NCI-H524 (cell line): ENCODE data around the gene SCN4B.

Experiments
- DNase-seq, 2 experiments: peaks; one replicate each; lab custom pipeline; 2025; lab: John Stamatoyannopoulos, UW

The SCN4B gene

DNA sequence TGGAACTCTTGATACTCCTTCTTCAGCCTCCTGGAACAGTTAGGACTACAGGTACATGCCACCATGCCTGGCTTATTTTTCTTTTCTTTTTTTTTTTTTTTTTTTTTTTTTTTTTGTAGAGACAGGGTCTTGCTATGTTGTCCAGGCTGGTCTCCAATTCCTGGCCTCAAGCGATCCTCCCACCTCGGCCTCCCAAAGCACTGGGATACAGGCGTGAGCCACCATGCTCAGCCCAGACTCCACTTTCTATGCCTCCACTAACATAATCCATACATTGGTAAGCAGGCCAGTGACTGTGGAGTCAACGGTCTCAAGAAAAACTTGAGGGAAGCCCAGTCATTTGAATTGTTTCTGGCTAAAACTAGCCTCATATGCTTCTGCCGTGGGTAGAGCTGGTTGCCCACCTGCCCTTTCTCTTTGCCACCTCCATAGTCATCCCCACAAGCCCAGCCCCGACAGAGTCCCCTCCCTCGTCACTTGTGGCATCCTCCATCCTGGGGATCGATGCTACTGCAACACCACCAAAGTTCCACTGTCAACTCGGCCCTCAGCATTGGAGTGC lies 21.5 kb upstream of the SCN4B start:
- DNase-seq, result no peak

DNA sequence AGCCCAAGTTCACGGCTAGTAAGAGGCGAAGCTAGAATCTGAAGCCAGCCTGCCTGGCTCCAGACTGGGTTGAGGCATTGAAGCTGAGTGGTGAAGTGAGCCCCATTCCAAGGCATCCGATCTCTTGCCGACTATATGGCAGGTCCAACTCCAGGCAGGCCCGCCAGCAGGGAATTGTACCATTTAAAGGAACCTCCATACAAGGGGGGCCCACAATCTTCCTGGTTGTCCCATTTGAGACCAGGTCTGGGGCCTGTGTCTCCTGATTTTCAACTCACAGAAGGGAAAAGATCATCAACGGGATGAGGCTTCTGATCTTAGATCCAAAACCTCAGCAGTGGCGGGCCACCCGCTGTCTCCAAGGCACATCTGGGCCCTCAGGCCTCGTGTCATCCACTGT lies 19.7 kb upstream of the SCN4B start:
- DNase-seq, result no peak

DNA sequence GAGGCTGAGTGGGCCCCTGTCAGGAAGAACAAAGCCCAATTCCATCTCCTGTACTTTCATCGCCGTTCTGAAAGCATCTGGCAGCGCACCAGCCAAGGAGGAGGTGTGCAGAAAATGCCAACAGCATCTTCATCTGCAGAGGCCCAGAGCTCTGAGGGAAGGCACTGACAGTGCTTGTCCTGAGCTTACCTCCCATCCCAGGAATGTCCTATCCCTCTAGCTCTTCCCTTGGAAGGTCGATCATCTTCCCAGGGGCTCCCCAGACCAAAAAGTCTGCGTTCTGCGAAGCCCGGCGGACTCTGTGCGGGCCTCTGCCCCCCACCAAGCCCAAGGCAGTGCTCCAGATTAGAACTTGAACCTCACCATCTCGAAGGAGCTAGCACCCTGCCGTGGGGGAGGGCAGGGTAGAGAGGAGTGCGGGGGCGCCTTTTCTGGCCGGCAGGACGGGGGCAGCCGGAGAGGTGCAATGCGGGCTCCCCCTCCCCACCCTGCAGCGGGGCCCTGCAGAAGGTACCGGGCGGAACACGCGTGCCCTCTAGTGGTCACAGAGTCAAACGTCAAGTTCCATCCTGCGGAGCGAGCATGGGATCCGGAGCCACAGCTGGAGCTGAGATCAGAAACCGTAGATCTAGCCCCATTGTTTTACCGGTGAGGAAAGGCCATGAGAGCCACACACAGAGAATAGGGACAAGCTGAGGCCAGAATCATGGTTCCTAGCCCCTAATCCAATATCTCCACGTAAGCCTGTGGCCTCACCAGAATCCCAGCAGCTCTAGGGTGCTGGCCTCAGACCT lies 18.8 kb upstream of the SCN4B start:
- DNase-seq, result peak; percentile 33 to 73

DNA sequence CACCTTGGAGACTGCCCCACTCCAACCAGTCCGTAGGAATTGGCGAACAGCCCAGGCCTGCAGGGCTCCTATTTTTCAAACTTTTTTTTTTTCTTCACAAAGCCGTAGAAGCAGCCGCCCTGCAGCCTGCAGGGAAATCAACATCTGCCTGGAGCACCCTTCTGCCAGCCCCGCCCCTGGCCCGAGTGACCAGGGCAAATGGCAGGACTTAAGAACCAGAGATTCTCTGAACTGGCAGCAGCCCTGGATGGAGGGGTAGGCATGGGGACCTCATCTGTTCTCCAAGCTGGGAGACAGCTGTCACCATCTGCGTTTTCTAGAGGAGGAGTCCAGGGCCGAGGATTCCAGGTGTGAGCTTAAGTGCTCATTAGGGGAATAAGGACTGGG lies 18.3 kb upstream of the SCN4B start:
- DNase-seq, result peak in 1 of 2 experiments; percentile 68

DNA sequence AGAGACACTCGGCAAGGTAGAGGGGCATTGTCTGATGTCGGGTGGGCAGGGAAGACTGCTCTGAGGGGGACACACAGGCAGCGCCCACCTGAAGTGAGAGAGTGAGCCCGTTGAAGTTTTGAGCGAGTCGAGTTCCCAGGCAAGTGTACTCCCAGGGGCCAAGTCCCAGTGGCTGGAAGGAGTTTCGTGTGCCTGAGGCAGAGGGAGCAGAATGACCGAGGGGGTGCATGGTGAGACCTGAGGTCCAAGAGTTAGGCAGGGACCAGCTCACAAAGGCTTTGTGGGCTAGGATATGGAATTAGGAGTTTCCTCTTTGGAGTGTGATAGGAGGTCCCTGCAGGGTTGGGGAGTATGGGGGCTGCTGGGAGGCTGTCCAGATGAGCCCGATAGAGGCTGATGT lies 17.6 kb upstream of the SCN4B start:
- DNase-seq, result no peak

DNA sequence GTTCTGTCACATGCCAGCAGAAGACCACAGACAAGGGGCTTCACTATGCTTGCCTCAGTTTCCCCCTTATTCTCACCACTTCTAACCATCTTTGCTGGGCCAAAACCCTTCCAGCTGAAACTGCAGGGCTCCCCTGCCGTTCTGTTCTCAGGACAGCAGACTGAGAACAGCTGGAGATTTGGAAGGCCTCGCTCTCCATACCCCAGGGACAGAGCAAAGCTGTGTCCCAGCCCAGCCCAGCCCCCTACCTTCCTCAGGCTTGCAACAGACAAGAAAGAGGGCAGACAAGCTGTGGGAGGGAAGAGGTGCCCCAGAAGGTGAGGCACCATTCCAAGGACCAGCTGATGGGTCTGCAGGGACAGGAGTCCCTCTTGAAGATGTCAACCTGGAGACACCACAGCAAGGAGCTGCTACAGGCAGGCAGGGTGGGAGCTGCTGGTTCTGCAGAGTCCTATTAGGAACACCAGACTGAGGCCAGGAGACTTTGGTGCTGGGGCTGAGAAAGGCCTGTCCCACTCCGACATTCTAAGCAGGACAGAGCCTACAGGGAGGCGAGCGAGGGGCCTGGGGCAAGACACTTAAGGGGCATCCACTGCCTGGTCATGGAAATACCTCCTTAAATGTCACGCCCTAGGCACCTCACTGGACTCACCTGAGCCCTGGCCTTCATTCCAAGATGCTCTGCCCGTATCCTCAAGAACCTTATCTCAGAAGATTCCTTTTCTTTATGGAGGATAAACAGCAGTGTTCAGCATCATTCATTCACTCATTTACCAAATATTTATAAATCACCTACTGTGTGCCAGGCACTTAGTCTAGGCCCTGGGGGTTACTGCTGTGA lies 16.9 kb upstream of the SCN4B start:
- DNase-seq, result no peak

DNA sequence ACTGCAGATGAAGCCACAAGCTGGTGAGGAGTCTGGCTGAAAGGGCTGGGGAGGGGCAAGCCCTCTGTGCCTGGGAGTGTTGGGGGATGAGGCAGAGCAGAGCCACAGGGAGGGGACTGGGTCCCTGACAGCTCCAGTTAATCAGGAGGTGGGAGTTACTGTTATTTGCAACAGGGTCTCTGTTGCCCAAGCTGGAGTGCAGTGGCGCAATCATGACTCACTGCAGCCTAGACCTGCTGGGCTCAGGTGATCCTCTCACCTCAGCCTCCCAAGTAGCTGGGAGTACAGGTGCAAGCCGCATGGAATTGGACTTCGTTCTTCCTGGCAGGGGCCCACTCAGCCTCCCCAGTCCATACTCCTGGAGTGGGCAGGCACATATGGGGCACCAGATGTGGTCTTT lies 16.1 kb upstream of the SCN4B start:
- no peak for DNase-seq

DNA sequence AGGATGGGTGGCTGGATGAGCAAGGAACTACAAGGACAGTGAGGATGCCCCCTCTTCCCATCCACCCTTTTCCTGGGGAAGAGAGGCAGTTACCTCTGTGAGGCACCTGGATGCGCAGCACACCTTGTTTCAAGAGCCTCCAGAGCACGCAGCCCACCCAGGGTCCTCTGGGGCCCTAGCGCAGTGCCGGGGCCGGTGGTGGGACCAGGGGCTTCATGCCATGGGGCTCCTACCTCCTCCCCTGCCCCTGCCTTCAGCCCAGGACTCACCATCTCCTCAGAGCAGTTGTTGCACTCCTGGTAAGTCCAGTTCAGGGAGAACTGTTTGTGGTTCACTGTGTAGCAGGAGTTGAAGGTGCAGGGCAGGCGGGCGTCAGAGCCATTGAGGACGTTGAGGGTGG lies 15.7 kb upstream of the SCN4B start:
- no peak for DNase-seq

DNA sequence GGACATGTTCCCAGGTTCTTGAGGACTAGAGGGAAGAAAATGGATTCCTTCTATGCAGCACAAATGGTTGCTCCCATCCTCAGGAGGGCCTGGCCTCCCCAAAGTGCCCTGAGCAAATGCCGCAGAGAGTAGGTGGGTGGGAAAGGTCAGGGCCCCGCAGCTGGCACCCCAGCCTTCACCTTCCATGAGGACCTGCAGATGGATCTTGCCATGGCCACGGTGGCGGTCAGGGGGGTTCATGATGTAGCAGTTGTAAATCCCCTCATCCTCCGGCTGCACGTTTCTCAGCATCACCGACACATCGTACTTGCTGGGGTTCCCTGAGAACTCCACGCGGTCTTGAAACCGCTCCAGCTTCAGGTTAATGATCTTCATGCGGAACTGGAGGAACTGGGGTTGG lies 15.3 kb upstream of the SCN4B start:
- no peak for DNase-seq

DNA sequence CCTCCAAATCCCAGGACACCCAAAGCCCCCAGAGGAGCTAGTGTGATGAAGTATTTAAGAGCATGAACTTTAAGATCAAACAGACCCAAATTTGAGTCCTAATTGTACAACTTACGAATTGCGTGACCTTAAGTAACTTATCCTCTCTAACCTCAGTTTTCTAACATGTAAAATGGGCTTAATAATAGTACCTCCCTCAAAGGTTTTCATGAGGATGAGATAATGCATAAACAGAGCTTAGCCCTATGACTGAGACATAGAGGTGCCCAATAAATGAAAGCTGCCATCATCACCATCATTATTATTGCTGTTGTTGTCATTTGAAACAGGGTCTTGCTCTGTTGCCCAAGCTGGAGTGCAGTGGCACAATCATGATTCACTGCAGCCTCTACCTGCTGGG lies 14.6 kb upstream of the SCN4B start:
- no peak for DNase-seq

DNA sequence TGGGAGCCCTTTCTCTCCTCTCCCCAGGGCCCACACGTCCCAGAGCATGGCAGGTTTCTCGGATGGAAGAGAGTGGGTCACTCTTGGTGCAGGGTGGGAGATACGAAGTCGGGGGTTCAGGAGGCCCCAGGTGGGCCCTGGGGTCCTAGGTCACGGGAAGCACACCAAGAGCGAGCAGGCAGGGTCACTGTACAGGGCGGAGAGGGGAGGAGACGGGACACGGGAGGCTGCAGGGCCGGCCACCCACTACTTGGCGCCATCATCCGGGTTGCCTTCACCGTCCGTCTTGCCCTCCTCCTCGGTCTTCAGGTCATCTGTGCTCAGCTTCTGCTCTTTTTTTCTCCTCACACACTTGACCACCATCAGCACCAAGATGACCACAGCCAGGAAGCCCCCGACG lies 14.0 kb upstream of the SCN4B start:
- DNase-seq, result no peak

DNA sequence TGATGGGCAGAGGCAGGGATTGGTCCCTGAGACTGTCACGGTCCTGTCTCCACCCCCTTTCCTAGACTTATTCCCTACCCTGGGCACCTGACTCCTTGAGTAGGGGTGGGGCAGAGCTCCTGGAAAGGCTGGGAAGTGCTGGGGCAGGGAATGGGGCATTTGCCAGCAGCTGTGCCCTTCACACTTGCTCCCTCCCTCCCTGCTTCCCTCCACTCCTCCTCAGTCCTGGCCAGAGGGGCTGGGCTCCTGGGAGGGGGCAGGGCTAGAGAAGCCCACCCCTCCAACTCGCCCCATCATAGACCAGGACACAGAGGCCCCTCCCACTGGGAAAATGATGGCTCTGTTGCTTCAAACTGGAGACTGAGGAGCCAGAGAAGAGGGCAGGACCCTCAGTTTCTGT lies 12.3 kb upstream of the SCN4B start:
- DNase-seq, result no peak

DNA sequence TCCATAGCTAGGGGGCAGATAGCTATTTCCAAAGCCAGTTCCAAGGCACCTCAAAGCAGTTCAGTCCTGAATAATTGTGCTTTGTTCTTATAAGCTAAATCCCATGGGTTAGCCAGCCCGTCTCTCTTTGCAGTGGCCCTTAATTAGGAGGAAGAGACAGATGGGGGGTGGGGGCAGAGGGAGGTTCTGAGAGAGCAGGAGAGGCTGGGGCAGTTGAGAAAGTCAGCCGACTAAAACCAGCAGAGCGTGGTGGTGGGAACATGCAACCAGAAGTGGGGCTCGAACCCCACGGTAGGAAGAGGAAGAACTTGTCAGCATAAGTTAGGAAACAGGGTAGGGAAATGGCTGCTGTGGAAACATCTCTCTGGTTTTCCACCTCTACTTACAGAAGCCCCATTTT lies 10.9 kb upstream of the SCN4B start:
- peak in 1 of 2 experiments; percentile 26 for DNase-seq

DNA sequence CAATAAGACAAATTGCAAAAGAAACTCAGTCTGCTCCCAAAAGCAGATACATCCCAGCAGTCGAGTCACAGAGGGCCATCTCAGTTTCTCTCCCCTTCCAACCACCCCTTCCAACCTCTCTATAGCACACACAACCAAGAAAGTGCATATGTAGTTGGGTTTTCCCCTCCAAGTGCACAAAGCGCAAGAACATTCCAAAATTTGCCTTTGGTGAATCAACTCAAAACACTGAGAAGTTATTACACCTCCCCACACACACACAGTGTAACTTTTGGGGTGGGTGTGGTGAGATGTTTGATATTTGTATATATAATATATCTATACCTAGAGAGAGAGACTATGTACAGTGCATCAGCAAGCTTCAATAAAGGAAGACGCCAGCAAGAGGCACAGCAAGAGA lies 10.2 kb upstream of the SCN4B start:
- no peak for DNase-seq

DNA sequence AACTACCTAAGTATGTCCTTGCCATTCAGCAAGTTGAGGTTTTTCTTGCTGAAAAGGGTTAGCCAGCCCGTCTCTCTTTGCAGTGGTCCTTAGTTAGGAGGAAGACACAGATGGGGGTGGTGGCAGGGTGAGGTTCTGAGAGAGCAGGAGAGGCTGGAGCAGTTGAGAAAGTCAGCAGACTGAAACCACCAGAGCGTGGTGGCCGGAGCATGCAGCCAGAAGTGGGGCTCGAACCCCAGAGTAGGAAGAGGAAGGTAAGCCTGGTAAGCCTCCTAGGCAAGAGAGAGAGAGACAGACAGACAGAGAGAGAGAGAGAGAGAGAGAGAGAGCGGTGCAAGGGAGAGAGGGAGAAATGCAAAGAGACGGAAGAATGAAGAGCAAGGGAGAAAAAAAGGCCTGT lies 9.2 kb upstream of the SCN4B start:
- no peak for DNase-seq

DNA sequence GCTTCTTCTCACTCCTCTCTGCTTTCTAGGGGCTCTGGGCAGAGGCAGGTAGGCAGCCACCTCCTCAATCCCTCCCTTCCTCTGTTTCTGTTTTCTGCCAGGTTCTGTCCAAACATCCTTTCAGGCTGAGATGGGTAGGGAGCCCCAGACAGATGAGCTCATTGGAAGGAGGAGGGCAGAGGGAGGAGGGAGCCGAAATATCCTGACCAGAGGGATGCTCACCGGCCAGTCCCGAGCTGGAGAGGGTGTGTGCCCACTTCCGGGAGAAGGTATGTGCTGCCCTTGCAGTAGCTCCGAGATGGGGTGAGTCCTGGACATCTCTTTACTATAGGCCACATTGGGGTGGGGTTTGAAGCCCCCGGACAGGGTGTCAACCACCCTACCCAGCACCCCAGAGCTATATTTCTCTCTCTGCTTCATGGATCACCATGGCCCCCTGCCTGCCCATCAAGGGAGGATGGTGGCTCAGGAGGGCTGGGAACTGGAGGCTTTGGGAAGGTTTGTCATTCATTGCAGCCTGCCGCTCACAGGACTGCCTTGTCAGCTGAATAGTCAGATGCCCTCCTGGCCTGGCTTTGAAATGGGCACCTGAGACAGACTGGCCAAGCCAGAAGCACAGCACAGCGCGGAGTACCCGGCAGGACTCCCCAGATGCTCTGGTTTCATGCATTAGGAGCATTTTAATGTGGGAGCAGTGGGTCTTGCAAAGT lies 4.7 kb upstream of the SCN4B start:
- no peak for DNase-seq

DNA sequence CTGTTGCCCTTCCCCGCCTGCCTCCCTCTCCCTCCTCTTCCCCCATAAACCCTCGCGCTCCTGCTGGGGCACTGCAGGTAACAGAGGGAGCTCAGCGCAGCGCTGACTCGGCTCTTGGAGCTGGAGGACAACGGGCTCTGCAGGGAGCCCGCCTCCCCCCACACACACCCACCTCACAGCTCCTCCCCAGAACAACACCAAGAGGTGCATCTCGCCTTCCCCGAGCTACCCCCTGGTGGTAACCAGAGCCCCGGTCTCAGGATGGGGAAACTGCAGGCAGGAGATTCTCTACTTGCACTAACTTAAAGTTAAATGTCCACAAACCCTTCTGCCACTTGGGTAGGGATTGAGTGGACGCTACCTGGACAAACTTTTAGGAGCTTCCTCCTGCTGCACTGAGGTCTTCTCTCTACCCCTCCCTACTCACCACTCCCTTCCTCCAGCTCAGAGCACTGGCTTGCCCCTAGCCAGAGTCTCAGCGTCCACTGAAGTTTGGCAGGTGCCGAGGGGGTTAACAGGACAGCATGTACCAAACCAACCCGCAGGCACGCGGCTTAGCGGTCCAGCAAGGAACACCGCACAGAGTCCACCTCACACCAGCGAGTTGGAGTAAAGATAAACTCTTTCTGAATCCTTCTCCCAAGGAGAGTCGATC lies 4.0 kb upstream of the SCN4B start:
- peak in 1 of 2 experiments; percentile 42 for DNase-seq

DNA sequence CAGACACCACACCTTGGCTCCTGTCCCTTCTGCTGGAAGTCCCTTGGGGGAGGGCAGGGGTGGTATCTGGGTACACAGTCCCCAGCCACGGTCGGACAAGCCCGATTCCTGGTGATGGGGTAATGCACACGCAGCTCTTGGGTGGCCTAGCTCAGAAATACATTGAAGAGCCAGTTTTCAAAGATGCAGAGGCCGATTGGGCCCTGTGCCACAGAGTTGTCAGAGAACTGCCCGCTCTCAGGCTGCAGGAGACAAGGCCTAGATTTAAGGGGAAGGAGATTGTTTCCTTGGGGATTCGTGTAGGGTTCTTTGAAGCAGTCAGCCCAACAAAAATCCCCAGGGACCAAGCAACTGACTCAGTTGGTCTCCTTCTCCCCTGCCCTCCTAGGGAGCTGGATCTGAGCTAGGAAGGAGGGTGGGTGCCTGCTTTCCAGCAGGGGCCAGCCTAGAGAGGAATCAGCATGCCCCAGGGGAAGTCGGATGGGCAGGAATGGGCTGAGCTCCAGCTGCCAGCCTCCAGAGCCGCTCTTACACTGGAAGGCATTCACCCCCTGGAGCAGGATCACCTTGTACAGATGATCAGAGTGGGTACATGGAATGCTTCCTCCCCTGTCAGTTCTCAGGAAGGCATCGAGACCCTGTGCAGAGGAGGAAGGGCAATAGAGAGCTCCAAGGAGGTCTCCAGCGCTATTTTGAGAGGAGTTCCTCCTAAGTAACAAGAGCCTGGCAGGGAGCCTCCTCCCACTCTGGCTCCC lies 3.3 kb upstream of the SCN4B start:
- DNase-seq, result peak in 1 of 2 experiments; percentile 39

DNA sequence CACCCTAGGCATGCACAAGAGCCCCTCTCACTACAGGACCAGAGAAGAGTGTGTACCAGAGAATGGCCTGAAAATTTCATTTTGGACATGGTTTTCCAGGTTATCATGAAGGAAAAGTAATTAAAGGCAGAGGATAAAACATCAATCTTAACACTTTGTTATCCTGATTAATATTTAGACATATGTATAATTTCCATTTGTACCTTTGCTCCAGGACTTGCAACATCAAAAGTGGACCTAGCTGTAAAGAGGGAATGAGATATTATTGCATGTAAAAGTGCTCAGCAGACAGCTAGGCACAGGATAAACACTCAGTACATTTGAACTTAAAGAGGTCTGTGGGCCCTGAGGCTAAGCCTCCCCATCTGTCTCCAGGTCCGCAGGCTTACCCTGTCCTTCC lies 2.0 kb upstream of the SCN4B start:
- peak in 1 of 2 experiments; percentile 22 for DNase-seq

DNA sequence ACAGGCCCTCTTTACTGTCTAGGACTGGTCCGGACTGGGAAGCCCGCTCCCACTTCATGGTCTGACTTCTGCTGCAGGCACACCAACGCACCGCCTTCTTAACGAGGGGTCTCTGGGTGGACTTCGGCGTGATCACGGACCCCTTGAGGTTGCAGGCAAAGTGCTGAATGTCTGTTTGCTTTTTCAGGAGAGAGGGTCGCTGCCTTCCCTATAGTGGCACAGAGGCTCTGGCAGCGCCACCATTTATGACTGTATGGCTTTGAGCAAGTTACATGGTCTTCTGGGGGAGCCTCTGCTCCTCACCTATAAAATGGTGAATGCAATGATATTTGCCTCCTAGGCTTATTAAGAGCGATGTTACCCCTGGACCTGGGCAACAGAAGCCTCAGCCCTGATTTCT lies 1.4 kb upstream of the SCN4B start:
- no peak for DNase-seq

DNA sequence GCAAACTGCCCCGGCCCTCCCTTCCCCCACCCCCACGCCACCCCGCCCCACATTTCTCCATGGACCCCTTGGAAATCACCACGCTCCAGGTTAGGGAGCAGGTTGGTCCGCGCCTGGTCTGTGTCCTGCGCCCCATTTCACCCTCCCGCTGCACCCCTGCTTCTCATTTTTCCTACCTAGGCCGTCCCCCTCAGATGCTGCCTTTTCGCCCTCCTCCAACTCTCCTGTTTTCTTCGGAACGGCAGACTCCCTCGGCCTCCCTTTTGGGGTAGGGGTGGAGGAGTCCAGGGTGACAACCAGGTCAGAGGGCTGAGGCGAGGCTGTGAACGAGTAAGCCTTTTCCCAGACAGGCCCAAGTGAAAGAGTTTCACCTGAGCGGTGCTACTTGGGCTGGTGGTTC lies 893 bp upstream of the SCN4B start:
- no peak for DNase-seq
